Erythroblast (primary cell): ENCODE data around the gene EP300.

Source experiments
- GATA1 ChIP-seq: IDR thresholded peaks from 2 replicates; pipeline ENCODE4 v1.6.1; 2011; ENCODE audit warnings: low read depth, mild to moderate bottlenecking, control low read depth, low read length, moderate library complexity
- POLR2A ChIP-seq: IDR thresholded peaks from 2 replicates; pipeline ENCODE4 v1.6.1; 2011; ENCODE audit warnings: mild to moderate bottlenecking, low read length

- TF ChIP-seq POLR2A (no peak), GATA1 (no peak)
Observed at GRCh38 chr22:41191467-41191866, 99.1 kb downstream of the EP300 start.
